Activated gamma-delta T cell treated with anti-CD3 and anti-CD28 coated beads, Interleukin-2, amount 50 U/mL, for 16 hours (primary cell): Measurements from ENCODE around the gene PCNX4.

Experiments
- DNase-seq: peaks from one replicate; pipeline ENCODE4 v3.0.0-alpha.2; 2020; ENCODE audit warnings: low read depth

PCNX4 gene

DNA sequence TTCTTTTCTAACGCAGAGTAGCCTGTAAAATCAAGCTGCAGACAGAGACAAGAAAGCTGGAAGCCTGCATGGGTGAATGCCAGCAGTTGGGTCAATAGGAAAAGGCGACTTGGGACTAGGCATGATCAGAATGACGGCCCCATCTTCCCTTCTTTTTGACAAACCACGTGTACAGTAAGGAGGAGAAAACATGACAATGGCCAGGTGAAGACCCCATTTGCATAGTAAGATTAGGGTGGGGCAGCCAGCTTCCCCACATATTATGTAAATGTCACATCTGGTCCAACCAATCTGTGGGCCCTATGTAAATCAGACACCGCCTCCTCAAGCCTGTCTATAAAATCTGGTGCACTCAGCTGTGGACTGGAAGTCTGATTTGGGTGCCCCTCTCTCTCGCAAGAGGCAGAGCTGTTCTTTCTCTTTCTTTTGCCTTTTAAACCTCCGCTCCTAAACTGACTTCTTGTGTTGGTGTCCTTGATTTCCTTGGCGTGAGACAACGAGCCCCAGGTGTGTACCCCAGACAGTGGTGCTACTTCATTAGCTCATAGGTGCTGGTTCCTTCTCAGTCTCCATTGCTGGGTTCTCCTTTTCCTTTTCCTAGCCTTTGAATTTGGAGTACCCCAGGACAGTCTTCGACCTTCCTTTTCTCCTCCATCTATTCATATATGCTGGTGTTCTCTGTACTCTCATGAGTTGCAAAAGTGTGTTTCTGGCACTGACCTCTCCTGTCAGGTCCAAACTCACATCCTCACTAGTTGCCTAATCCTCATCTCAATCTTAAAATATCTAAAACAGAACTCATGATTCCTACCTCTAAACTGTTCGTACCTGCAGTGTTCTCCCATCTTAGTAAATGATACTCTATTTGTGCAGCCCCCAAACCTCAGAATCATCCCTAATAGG lies 82.9 kb downstream of the PCNX4 start:
- DNase-seq: no peak

DNA sequence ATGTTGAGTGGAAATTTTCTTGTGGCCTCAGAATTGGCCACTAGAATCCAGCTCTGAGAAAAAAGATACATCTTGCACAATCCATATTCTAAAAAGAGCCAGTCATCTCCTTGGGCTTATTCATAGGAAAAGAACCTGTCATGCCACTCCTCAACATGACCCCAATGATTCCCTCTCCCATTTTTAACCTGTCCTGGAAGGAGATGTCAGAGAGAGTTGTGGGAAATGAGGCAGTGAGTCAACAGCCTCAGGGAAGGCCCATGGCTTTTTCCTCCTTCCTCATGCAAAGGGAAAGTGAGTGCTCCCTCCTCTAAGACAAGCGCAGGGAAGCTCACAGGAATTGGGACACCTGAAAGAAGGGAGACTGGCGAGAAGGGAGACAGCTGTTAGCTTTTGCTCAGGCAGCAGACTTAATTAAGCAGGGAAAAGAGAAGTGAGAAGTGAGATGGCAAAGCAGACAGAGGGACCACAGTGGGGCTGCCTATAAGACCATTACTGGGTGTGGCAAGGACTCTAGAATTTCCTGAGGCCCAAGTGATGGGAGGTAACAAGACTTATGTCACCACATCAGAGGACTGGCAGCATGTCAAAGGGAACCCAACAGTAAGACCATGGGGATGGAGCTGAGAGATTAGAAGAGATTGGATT lies 83.7 kb downstream of the PCNX4 start:
- DNase-seq: no peak

DNA sequence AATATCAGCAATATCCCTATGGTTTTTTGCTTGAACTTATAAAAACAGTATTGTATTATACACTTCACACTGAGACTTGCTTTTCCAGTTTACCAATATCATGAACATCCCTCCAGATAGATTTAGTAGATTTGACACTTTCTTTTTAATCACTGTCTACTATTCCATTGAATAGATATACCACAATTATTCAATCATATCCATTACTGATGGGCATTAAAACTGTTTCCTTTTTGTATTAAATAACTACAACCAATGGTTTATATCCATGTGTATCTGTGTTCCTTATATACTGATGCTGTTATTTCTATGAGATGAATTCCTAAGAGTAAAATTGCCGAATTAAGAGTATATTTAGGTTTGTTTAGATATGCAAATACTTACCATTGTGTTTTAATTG lies 86.4 kb downstream of the PCNX4 start:
- no peak for DNase-seq

DNA sequence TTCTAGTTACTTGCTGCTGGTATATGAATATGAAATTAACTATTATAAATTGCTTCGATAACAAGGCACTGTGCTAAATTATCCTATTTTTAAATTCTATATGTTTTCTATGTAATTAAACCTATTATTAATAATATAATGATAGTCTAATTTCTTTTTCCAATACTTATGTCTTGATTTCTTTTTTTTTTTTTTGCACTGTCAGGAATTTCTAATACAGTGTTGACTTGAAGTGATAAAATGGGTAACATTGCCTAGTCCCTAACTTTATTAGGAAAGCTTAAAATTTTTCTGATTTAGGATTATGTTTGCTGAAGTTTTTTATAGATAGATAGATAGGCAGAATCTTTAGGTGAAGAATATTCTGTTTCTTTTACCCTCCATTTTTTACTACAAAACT lies 87.1 kb downstream of the PCNX4 start:
- DNase-seq: no peak

DNA sequence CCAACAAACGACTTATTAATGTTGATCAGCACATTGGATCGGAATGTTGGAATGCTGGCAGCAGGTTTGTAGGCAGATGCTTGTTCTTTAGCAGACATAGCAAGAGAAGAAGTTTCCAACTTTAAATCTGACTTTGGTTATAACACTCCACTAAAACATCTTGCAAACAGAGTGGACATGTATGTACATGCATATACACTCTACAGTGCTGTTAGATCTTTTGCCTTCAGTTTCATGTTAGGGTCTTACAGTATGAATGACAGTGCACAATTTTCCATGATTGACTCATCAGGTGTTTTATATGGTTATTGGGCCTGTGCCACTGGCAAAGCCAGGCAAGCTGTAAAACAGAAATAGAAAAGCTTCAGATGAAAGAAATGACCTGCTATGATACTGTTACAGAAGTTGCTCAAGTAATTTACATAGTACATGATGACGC lies 87.7 kb downstream of the PCNX4 start:
- DNase-seq: no peak

DNA sequence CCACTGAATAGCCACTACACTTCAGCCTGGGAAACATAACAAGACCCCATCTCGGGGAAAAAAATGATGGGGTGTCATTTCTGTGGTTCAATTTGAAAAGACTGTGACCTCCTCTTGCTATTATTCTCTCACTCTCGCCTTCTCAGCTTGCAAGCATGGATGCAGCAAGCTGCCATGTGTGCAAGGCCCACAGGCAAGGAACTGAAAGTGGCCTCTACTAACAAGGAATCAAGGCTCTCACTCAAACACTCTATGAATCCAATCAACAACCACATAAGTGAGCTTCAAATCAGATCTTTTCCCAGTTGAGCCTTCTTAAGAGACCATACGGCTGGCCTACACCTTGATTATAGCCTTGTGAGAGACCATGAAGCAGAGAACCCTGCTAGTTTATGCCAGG lies 91.4 kb downstream of the PCNX4 start:
- no peak for DNase-seq

DNA sequence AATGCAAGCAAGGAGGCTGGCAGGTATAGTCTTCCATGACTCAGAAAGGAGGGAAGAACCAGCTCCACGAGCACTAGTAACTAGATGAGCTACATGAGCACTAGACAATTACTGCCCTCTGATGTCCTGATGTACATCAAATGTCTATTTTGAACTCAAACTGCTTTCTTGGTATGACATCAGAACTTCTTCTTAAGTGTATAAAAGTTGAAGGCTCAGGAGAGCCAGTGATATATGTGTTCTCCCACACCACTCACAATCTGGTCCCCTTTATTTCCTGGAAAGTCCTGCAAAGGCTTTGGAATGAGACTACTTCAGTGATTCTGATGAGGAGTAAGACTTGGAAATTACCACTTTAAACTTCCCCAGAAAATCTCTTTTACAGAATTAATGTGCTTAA lies 92.0 kb downstream of the PCNX4 start:
- no peak for DNase-seq

DNA sequence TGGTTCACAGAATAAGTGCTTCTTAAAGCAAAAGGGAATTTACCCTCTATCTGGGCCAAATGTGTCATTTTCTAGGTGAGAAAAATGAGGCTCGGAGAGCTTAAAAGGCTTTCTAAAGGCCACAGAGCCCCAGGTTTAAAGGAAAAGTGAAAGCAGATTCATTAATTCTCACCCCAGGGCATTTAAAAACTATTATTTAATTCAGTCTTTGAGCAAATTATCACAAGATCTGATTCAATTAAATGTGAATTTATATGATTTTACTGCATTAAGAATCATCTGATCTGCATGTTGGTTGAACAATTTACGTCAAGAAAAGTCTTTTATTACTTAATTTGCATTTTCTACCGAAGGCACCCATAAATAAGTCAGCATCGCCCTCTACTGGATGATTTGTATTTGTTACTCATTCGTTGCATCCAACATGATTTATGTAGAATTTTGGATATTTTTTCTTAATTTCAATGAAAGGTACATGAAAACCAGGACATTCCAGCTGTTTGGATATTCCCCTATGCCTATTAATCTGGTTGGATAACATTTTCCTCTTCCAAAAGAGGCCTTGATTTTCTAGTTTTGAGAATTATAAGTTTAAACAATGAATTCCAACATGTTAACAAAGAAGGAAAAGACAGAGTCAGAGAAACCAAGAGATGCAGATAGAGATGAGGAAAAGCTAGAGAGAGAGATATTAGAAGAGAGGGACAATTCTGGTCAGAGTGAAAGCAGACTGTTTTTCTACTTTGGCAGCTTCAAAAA lies 92.6 kb downstream of the PCNX4 start:
- DNase-seq: no peak

DNA sequence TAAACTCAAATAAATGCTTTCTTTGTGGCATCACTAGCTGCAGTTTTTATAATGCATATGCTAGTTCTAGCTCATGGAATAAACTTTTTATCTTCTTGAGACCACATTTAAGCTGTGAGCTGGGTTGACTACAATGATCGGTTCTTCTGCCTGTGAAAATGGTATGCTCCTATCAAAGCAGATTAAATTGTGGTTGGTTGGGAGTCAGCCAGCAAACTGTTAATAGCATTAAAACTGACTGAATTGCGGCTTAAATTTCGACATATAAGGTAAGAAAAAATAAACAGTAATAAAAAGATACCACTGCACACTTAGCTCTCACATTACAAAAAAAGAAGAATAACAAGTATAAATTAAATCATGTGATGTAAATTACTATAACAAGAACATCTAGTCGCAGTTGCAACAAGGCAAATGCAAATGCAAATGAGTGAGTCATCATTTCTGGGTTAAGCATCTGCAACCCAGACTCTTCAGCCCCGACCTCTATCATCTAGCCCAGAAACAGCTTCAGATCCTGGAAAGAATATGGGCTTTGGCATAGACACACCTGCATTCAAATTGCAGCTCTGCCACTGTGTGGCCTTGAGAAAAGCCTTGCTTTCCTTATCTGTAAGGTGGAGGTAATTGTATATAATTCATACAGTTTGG lies 93.3 kb downstream of the PCNX4 start:
- DNase-seq: no peak

DNA sequence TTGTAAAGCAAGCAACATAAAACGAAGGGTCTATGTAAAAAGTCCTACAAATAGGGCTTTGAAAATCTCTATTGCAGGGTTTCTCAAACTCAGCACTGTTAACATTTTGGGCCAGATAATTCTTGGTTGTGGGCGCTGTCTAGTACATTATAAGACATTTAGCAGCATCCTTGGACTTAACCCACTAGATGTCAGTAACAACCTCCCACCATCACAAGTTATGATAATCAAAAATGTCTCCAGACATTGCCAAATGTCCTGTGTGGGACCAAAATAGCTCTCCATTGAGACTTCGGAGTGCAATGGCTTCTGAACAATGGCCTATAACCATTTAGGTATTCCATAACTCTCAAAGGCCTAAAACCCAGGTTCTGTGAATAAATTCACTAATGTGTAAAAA lies 96.4 kb downstream of the PCNX4 start:
- DNase-seq: no peak

DNA sequence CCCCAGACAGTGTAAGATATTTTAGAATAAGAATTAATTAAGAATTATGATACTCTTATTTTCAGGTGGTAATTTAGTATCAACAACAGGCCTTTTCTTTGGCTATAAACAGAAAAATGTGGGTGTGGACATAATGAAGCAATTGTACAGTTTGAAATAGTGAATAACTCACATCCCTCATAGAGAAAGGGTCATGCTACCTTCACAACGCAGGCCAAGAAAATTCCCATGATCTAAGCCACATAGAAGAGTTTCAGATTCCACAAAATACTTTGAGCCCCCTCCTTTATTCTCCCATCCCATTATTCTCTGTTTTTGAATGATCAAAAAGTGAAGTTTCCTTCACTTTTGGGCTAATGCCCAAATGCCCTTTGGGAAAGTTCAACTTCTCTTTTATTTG lies 97.0 kb downstream of the PCNX4 start:
- no peak for DNase-seq

DNA sequence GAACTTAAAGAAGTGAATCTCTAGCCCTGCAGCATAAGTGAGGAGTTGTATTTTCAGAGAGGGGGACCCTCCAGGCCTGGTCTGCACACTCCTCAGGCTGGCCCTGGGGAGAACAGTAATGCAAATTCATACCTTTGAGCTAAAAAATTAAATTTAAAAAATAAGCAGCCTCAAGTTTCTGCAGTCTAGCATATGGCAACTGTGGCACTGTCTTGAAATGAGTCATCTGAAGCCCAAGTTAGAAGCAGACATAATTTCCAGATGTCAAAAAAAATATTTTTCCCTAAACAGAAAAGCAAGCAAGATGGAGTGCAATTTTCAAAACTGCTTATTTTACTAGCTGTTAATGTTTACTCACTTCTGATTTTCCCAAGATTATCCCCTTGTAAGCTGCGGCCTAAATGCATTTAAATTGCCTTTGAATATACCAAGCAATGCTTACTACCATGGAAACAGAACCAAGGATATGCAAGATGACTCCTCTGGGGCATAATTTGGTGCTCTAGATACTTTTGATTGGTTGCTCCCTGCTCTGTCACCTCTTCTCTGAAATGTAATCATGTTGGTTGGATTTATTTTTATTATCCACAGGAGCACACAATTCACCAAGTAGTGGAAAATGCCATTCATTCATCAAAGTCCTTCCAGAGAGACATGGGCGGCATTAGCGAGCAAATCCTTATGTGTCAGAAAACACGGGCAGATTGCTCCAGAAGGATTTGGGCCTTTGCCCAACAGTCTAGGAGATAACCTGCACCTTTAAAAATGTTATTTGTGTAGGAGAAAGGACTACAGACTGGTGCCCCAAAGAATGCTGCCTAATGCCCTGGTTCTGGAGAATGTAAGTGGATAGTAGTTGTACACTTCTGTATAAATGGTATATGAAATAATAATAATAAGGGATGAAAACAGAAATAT lies 98.5 kb downstream of the PCNX4 start:
- no peak for DNase-seq

DNA sequence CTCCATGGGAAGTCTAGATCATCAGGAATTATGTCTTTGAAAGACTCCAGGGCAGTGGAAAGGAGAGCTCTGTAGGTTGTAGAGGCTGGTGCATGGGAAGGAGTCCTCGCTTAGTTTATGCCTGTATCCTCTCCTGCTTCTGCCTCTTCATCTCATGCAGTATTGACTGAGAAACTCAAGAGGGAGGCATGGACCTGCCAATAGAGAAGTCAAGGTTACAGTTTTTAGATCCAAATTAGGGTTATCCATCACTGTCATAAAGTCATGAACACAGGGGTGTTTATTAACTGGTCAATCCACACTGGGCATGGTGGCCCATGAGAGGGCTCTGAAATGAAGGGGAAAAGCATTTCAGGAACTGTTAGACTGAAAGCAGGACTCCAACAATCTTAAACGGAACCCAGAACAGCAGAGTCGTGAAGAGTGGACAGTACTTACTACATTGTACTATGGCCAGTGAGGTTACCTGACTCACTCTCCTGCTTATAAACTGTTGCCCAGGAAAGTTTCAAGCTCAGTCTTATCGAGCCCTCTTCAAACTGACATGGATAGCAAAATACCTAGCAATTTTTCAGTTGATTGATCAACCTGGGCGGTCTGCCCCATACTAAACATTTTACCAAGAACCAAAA lies 103.6 kb downstream of the PCNX4 start:
- no peak for DNase-seq

DNA sequence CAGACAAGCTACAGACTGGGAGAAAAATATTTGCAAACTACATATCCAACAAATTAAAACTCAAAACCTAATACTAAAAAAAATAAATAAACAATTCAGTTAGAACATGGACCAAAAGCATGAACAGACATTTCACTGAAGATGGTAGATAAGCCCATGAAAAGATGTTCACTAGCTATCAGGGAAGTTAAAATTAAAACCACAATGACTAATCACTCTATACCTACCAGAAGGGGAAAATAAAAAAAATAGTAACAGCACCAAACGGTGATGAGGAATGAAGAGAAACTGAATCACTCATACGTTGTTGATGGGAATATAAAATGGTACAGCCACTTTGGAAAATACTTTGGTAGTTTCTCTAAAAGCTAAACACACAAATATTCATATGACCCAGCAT lies 104.6 kb downstream of the PCNX4 start:
- no peak for DNase-seq

DNA sequence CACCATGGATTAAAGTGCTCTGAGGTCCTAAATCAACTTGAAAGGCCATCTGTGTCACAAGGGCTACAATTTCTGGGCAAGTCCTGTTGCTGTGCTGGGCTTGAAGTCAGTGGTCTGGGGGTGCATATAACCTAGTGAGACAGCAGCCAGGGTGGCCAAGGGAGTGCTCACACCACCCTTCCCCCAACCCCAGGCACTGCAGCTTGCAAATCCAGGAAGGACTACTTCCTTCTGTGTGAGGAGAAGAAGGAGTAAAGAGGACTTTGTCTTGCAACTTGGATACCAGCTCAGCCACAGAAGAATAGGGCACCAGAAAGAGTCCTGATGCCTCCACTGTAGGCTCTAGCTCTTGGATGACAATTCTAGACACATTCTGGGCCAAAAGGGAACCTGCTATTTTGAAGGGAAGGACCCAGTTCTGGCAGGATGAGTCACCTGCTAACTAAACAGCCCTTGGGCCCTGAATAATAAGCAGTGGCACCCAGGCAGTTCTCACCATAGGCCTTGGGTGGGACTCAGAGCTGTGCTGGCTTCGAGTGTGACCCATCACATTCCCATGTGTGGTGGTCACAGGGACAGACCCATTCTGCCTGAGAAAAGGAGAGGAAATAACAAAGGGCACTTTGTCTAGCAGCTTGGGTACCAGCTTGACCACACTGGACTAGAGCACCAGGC lies 106.0 kb downstream of the PCNX4 start:
- no peak for DNase-seq

DNA sequence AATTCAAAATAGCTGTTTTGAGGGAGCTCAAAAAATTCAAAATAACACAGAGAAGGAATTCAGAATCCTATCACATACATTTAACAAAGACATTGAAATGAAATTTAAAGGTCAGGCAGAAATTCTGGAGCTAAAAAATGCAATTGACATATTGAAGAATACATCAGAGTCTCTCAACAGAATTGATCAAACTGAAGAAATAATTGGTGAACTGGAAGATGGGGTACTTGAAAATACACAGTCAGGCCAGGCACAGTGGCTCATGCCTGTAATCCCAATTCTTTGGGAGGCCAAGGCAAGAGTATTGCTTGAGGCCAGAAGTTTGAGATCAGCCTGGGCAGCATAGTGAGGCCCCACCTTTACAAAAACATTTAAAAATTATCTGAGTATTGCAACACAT lies 107.6 kb downstream of the PCNX4 start:
- no peak for DNase-seq

DNA sequence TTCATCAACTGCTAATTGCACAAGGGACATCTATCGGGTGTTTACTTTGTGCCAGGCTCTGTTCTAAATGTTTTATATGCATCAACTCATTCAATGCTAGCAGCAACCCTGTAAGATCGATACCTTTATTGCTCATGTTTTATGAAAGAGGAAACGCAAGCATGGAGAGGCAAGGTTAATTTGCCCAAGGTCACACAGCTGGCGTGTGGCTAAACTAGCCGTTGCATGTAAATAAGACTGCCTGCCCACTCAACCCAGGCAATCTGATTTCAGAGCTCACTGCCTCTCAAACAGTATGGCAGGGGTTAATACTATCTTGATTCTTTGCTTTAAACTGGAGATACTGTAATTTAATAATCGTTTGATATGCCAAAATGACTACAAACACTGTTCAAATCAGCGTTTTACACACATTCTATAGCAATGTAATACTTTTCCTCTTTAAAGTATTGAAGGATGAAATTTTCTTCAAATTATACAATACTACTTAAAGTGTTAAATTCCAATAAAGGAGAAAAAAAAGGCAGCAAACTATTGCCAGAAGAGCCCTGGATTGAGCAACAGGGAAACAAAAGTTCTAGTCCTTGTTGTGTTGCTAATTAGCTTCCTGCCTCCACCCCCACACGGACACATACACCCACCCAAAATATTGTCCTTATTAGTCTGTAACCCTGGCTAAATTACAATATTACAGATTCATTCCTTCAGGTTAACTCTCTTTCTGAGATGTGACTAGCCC lies 112.5 kb downstream of the PCNX4 start:
- no peak for DNase-seq

DNA sequence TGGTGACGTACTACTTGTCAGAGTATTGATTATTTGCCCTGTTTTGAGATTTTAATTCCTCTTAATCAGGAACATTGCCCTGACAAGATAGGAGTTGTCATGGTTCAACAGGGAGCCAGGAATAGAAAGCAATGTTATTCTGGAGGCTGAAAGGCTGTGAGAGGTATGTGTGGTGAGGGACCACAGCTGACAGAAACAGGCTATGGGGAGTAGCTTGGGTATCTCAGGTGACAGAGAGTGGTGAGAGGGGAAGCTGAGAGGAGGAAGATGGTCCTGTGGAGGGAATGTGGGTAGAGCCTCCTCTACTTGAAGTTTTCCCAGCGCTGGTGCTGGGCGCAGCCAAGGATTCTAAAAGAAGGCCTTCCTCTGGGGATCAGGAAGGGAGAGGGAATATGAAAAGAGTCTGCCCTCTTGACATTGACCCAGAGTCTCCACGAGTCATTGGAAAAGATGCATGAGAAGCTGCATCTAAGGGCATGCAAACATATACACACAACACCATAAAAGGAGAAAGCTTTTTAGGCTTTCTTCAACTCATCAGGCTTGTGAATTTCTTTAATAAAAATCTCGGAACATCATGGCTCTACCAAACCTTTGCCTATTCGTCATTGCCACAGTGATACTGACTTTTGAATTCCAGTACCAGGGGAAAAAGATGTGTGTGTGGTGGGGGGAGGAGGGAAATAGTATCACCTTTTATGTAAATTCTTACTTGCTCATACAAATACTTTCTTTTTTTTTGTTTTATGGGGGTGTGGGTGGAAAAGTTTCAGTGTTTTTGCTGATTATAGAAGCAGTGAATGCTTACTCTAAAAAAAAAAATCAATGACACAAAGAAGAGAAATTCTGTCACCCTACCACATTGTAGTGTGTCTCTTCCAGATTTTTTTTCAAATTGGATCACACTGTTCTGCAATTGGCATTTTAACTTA lies 113.4 kb downstream of the PCNX4 start:
- no peak for DNase-seq
